Suprapubic skin (tissue), 4 donors: Measurements from ENCODE around the gene PRSS36.

Experiments
- CTCF ChIP-seq, 2 donors: fragments of 200-600 bp in 1 of 2; fragments of 450-650 bp in 1 of 2; sonication (generic) in 1 of 2; IDR thresholded peaks; one replicate each; pipeline ENCODE4 v1.5.1; 2016 to 2019; ENCODE audit warnings: antibody characterized with exemption in 2 of 2, mild to moderate bottlenecking in 1 of 2, moderate library complexity in 1 of 2
- EP300 ChIP-seq: sonication (generic); formaldehyde crosslinking; IDR thresholded peaks from one replicate; pipeline ENCODE4 v1.6.1; 2017; ENCODE audit warnings: antibody characterized with exemption
- POLR2A ChIP-seq, 2 donors: fragments of 450-650 bp; IDR thresholded peaks; one replicate each; pipeline ENCODE4 v1.6.1; 2017; ENCODE audit warnings: antibody characterized with exemption in 2 of 2, mild to moderate bottlenecking in 2 of 2, moderate library complexity in 2 of 2
- POLR2AphosphoS5 ChIP-seq, 3 donors: sonication (generic); formaldehyde crosslinking; IDR thresholded peaks; one replicate each; pipeline ENCODE4 v1.6.1; 2017; ENCODE audit warnings: antibody characterized with exemption in 3 of 3

GRCh38 chr16:31182391-31182790 lies 32.5 kb upstream of the PRSS36 start:
- TF ChIP-seq CTCF (IDR thresholded peaks at IDR 0.05) (no peak), POLR2A (IDR thresholded peaks at IDR 0.05) (no peak), EP300 (no peak), POLR2AphosphoS5 (IDR thresholded peaks at IDR 0.05) (no peak)
